BE2C (cell line): ENCODE measurements around the gene MRE11.
"Not testable (repeated sequence)": the region's sequence is repeated elsewhere in the genome, so short reads cannot be mapped to it uniquely, and the experiment has no call there.

Source experiments
- DNase-seq: peaks from one replicate; pipeline ENCODE4 v3.0.0-alpha.2; 2020
- H3K27me3 ChIP-seq: fragments of 250-450 bp; sonication (Bioruptor Pico); 2 replicates; pipeline ENCODE4 v1.5.1; 2020; ENCODE audit warnings: mild to moderate bottlenecking
- H3K36me3 ChIP-seq: fragments of 250-450 bp; sonication (Bioruptor Pico); 2 replicates; pipeline ENCODE4 v1.5.1; 2020; ENCODE audit warnings: mild to moderate bottlenecking
- H3K4me1 ChIP-seq: fragments of 250-450 bp; sonication (Bioruptor Pico); 2 replicates; pipeline ENCODE4 v1.5.1; 2020
- H3K4me3 ChIP-seq: 2 replicates; pipeline ENCODE4 v1.5.1; 2011; ENCODE audit warnings: low read depth, low read length
- H3K9me3 ChIP-seq: fragments of 250-450 bp; sonication (Bioruptor Pico); 2 replicates; pipeline ENCODE4 v1.5.1; 2020
- TF ChIP-seq, protein P1 (sequence below): IDR thresholded peaks from 2 replicates; pipeline ENCODE4 v1.5.1; 2012; ENCODE audit warnings: mild to moderate bottlenecking, low read depth, low read length

MRE11 gene

DNA sequence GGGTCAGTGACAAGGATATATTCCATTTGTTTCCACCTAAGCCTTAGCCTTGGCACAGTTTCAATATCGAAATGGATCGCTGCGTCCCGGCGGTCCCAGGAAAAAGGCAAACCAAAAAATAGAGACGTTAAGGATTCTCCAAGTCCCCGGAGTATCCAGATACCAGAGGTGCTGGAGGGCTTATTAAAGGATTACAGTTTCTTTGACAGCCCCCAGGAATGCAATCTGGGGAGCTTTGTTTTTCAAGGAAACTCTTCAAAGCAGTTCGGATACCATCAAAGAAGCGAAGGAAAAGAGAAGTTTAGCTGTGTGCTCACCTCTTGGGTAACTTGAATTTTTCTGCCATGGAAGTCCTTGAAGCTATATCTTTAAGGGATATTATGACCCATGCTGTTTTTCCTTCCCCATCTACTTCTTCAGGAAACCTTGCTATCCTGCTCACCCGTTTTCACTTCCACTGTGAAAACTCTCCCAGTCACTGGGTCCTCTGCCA lies 91.8 kb downstream of the MRE11 start:
- Histone ChIP-seq H3K4me3 (peak overlapping the region; percentile 48), H3K9me3 (no peaks in the 10 kb centered on the region), H3K4me1 (no peaks in the 10 kb centered on the region), H3K27me3 (peaks cover 37% of the 10 kb centered on the region), H3K36me3 (no peaks in the 10 kb centered on the region)
- TF ChIP-seq, protein P1, sequence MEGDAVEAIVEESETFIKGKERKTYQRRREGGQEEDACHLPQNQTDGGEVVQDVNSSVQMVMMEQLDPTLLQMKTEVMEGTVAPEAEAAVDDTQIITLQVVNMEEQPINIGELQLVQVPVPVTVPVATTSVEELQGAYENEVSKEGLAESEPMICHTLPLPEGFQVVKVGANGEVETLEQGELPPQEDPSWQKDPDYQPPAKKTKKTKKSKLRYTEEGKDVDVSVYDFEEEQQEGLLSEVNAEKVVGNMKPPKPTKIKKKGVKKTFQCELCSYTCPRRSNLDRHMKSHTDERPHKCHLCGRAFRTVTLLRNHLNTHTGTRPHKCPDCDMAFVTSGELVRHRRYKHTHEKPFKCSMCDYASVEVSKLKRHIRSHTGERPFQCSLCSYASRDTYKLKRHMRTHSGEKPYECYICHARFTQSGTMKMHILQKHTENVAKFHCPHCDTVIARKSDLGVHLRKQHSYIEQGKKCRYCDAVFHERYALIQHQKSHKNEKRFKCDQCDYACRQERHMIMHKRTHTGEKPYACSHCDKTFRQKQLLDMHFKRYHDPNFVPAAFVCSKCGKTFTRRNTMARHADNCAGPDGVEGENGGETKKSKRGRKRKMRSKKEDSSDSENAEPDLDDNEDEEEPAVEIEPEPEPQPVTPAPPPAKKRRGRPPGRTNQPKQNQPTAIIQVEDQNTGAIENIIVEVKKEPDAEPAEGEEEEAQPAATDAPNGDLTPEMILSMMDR = no peak
- no peak for DNase-seq

DNA sequence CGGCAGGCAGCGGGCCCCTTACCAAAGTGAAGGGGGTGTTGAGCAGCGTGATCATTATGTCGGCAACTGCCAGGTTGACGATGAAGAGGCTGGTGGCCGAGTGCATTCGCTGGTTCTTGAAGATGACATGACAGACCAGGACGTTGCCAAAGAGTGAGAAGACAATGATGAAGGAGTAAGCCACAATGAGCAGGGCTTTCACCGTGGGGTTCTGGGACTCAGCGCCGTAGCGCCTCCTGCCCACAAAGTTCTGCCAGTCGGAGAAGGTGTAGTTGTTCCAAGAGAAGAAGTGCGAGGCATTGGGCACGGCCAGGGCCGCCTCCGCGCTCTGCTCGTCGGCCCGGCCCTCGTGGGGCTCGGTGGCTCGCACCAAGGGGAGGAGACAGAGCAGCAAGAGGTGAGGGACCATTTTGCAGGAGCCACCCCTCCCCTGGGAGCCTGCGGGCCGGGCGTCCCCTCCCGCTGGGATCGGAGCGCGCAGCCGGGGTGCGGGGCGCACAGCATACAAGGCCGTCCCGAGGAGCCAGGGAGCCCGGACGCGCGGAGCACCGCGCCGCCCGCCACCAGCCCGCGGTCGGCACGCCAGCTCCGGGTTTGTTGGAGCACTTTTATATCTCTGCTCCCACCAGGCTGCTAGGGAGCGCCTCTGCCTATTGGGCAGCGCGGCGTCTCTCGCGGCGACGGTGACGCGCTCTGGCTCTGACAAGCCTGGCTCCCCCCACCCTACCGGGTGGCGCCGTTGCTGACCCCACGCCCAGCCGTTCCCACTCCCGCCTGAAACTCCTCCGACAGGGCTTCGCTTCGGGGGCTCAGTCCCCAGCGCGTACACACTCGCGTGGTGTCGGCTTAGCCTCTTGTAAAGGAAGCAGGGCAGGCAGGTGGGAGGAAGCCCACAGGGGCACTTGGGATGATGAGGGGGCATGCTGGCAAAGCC lies 92.5 kb downstream of the MRE11 start, which contains the start of gene GPR83:
GPR83 (minus strand) TSS at position 581 of the 934 bp plus-strand sequence; CDS start at position 409, 172 bp downstream.
- H3K36me3 ChIP-seq = no peaks in the 10 kb centered on the region

DNA sequence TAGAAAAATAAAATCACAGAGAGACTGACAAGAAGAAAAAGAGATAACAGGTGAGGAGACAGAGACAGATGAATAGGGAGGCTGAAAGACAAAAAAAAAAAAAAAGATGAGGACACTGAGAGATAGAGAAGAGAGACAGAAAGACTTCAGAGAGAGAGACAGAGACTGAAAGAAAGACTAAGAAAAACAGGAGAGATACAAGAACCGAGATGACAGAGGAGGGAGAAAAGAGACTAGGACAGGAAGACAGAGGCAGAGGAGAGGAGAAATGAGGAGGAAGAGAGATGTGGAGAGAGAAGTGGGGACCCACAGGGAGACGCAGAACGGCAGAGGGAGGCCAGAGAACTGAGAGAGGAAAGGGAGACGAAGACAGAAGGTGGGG lies 93.2 kb downstream of the MRE11 start:
- no peaks in the 10 kb centered on the region for H3K36me3 ChIP-seq
- peaks cover 40% of the 10 kb centered on the region for H3K27me3 ChIP-seq
- peak overlapping the region; percentile 48 for H3K4me3 ChIP-seq
- H3K4me1 ChIP-seq = no peaks in the 10 kb centered on the region
- no peaks in the 10 kb centered on the region for H3K9me3 ChIP-seq
- no peak for DNase-seq
- TF ChIP-seq, protein P1 = no peak

More for the DNA sequence above, 92.5 kb downstream of the MRE11 start, which contains the start of gene GPR83:
- no peaks in the 10 kb centered on the region for H3K4me1 ChIP-seq
- TF ChIP-seq, protein P1 = no peak
- peak; percentile 61 for DNase-seq
- H3K9me3 ChIP-seq = no peaks in the 10 kb centered on the region
- H3K27me3 ChIP-seq = peaks cover 37% of the 10 kb centered on the region
- peak within 1 kb of the TSS; percentile 48 for H3K4me3 ChIP-seq

DNA sequence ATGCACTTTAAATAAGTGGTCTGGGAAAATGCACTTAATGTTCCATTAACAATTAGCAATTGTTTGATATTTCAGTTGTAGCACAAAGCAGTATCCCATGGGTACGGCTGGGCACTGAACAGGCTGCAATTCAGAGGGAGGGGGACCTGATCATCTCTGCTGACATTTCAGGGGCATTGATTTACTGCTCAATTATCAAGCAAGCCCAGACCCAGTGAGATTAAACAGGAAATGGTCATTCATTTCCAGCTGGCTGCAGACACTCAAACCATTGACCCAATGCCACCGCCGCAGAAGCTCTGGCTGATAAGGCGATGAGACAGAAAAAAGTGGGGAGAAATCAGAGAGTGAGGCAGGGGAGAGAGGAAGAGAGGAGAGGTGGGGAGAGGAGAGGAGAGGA lies 93.6 kb downstream of the MRE11 start:
- no peak for DNase-seq
- Histone ChIP-seq H3K4me3 (no peak overlapping the region), H3K4me1 (no peaks in the 10 kb centered on the region), H3K36me3 (no peaks in the 10 kb centered on the region), H3K27me3 (peaks cover 44% of the 10 kb centered on the region), H3K9me3 (no peaks in the 10 kb centered on the region; the same call in 1 of the 2 replicates)
- TF ChIP-seq, protein P1 = no peak

DNA sequence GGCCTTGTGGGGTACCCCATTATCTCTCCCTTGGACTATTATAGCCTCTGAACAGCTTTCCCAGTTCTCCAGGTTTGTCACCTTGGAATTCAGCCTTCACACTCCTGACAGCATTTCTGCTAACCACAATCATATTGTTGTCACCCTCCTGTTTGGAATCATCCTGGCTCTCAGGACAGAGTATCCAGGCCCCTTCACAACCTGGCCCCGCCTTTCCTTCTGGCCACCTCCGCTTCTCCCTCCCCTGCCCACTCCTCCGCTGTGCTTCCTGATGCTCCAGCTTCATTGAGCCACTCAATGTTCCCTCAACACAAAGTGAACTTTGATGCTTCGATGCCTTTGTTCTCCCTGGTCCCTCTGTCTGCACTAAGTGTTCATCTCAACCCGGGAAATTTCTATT lies 95.5 kb downstream of the MRE11 start:
- TF ChIP-seq, protein P1 = no peak
- no peak overlapping the region for H3K4me3 ChIP-seq
- H3K9me3 ChIP-seq = no peaks in the 10 kb centered on the region; the same call in 1 of the 2 replicates
- no peaks in the 10 kb centered on the region for H3K4me1 ChIP-seq
- no peak for DNase-seq
- peaks cover 44% of the 10 kb centered on the region for H3K27me3 ChIP-seq
- no peaks in the 10 kb centered on the region for H3K36me3 ChIP-seq

DNA sequence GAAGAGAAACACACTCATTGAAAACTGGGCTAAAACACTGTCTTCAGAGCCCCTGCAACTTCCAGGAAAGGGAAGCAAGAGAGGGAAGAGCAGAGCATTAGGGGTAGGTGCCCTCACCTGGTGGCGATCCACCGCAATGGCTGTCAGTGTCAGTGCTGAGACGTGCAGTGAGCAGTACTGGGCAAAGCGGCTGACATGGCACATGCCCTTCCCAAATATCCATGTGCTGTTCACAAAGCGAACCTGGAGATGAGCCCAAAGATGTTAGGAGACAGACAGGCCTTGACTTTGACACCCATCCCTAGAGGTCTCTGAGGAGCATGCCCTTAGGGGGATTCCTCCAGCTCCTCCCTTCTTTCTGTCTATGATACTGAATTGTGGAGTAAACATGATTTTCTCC lies 97.4 kb downstream of the MRE11 start:
- no peak overlapping the region for H3K4me3 ChIP-seq
- DNase-seq = no peak
- no peaks in the 10 kb centered on the region for H3K4me1 ChIP-seq
- no peaks in the 10 kb centered on the region; the same call in 1 of the 2 replicates for H3K9me3 ChIP-seq
- H3K36me3 ChIP-seq = no peaks in the 10 kb centered on the region
- TF ChIP-seq, protein P1 = no peak
- H3K27me3 ChIP-seq = peaks cover 30% of the 10 kb centered on the region

DNA sequence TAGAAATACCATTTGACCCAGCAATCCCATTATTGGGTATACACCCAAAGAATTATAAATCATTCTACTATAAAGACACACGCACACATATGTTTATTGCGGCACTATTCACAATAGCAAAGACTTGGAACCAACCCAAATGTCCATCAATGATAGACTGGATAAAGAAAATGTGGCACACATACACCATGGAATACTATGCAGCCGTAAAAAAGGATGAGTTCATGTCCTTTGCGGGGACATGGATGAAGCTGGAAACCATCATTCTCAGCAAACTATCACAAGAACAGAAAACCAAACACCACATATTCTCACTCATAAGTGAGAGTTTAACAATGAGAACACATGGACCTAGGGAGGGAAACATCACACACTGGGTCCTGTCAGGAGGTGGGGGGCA lies 101.7 kb downstream of the MRE11 start:
- H3K27me3 ChIP-seq, DNase-seq: not testable (repeated sequence)

More for the DNA sequence above, 101.7 kb downstream of the MRE11 start:
- H3K9me3 ChIP-seq, H3K4me1 ChIP-seq, H3K4me3 ChIP-seq, H3K36me3 ChIP-seq: not testable (repeated sequence)
